Prostate gland (tissue), 2 donors: ENCODE measurements around the gene MITF.

ENCODE experiments used
- CTCF ChIP-seq, 4 experiments: fragments of 200-600 bp in 2 of 4; fragments of 450-650 bp in 2 of 4; sonication (generic) in 2 of 4; IDR thresholded peaks; 1 replicate in 3 of 4; 2 replicates in 1 of 4; pipeline ENCODE4 v1.5.1; 2016 to 2019; ENCODE audit warnings: antibody characterized with exemption in 4 of 4, mild to moderate bottlenecking in 2 of 4, moderate library complexity in 2 of 4
- POLR2A ChIP-seq: fragments of 450-650 bp; IDR thresholded peaks from one replicate; pipeline ENCODE4 v1.6.1; 2016; ENCODE audit warnings: antibody characterized with exemption, mild to moderate bottlenecking

- TF ChIP-seq POLR2A (no peak), CTCF (IDR thresholded peaks at IDR 0.05) (no peak)
These were observed 163.1 kb downstream of the MITF start for GRCh38 chr3:69902386-69902785.
